Measurements from ENCODE around the gene ATR.

ATR gene

GRCh38 chr3:142470826-142471225, 107.7 kb downstream of the ATR start:
- no peaks in the 10 kb centered on the region for H3K4me1 ChIP-seq (ENCODE audit: insufficient read depth, low read length, poor library complexity, severe bottlenecking)
- H3K9me2 ChIP-seq (replicated peaks; ENCODE audit: low read depth, low read length): no peaks in the 10 kb centered on the region
- no peaks in the 10 kb centered on the region for H3K27me3 ChIP-seq (ENCODE audit: insufficient read depth, low read length, poor library complexity, severe bottlenecking)
- no peaks in the 10 kb centered on the region for H4K20me1 ChIP-seq (ENCODE audit: insufficient read depth, low read length, poor library complexity, severe bottlenecking)
- TF ChIP-seq EZH2phosphoT487 (IDR thresholded peaks at IDR 0.05; ENCODE audit: borderline replicate concordance) (no peak), CTCF (conservative IDR thresholded peaks at IDR 0.05; ENCODE audit: low read length) (no peak)
- H3F3A ChIP-seq (ENCODE audit: low read depth): no peaks in the 10 kb centered on the region
- H3K36me3 ChIP-seq (ENCODE audit: insufficient read depth, low read length): no peaks in the 10 kb centered on the region
- H3K4me3 ChIP-seq (ENCODE audit: low read length, poor library complexity, severe bottlenecking): no peak overlapping the region
- H3K9ac ChIP-seq (ENCODE audit: low read depth, low read length, poor library complexity, severe bottlenecking): no peak overlapping the region
- no peaks in the 10 kb centered on the region for H3K79me2 ChIP-seq (ENCODE audit: insufficient read depth, low read length)
- no peaks in the 10 kb centered on the region; the same call in 1 of the 2 replicates for H3K9me3 ChIP-seq (ENCODE audit: insufficient read depth, low read depth, low read length)
- H2AFZ ChIP-seq (ENCODE audit: low read length): no peak overlapping the region
- H3K4me2 ChIP-seq (ENCODE audit: low read depth, low read length, poor library complexity, severe bottlenecking): no peak overlapping the region

DNA sequence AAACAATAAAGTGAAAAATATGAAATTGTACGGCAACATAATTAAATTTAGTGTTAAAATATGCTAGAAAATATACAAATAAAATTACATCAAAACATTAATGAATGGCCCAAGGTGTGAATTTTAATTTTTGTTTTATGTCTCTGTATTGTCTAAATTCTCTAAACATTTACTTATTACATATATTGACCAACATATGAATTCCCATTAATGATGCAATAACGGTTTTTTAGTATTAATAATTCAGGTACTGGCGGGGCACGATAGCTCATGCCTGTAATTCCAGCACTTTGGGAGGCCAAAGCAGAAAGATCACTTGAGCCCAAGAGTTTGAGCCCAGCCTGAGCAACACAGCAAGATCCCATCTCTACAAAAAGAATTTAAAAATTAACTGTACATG, 110.1 kb downstream of the ATR start:
- H3K4me3 ChIP-seq (ENCODE audit: low read length, poor library complexity, severe bottlenecking): no peak overlapping the region
- no peaks in the 10 kb centered on the region for H3K36me3 ChIP-seq (ENCODE audit: insufficient read depth, low read length)
- no peaks in the 10 kb centered on the region for H3K9me2 ChIP-seq (replicated peaks; ENCODE audit: low read depth, low read length)
- H3K4me1 ChIP-seq (ENCODE audit: insufficient read depth, low read length, poor library complexity, severe bottlenecking): no peaks in the 10 kb centered on the region
- H2AFZ ChIP-seq (ENCODE audit: low read length): no peak overlapping the region
- H3K4me2 ChIP-seq (ENCODE audit: low read depth, low read length, poor library complexity, severe bottlenecking): no peak overlapping the region
- no peaks in the 10 kb centered on the region for H3K27me3 ChIP-seq (ENCODE audit: insufficient read depth, low read length, poor library complexity, severe bottlenecking)
- no peak overlapping the region for H3K9ac ChIP-seq (ENCODE audit: low read depth, low read length, poor library complexity, severe bottlenecking)
- no peaks in the 10 kb centered on the region; the same call in 1 of the 2 replicates for H3K9me3 ChIP-seq (ENCODE audit: insufficient read depth, low read depth, low read length)
- no peaks in the 10 kb centered on the region for H3K79me2 ChIP-seq (ENCODE audit: insufficient read depth, low read length)
- no peaks in the 10 kb centered on the region for H4K20me1 ChIP-seq (ENCODE audit: insufficient read depth, low read length, poor library complexity, severe bottlenecking)
- TF ChIP-seq EZH2phosphoT487 (IDR thresholded peaks at IDR 0.05; ENCODE audit: borderline replicate concordance) (no peak), CTCF (conservative IDR thresholded peaks at IDR 0.05; ENCODE audit: low read length) (no peak)
- H3F3A ChIP-seq (ENCODE audit: low read depth): no peaks in the 10 kb centered on the region

- H3K79me2 ChIP-seq (ENCODE audit: insufficient read depth, low read length): no peaks in the 10 kb centered on the region
- no peak for TF ChIP-seq CTCF (conservative IDR thresholded peaks at IDR 0.05; ENCODE audit: low read length)
- TF ChIP-seq EZH2phosphoT487 (IDR thresholded peaks at IDR 0.05; ENCODE audit: borderline replicate concordance): no peak
- H3K4me1 ChIP-seq (ENCODE audit: insufficient read depth, low read length, poor library complexity, severe bottlenecking): no peaks in the 10 kb centered on the region
- no peaks in the 10 kb centered on the region for H3K36me3 ChIP-seq (ENCODE audit: insufficient read depth, low read length)
- H3K4me3 ChIP-seq (ENCODE audit: low read length, poor library complexity, severe bottlenecking): no peak overlapping the region
- no peaks in the 10 kb centered on the region for H3F3A ChIP-seq (ENCODE audit: low read depth)
- H3K4me2 ChIP-seq (ENCODE audit: low read depth, low read length, poor library complexity, severe bottlenecking): no peak overlapping the region
- H4K20me1 ChIP-seq (ENCODE audit: insufficient read depth, low read length, poor library complexity, severe bottlenecking): no peaks in the 10 kb centered on the region
- H3K27me3 ChIP-seq (ENCODE audit: insufficient read depth, low read length, poor library complexity, severe bottlenecking): no peaks in the 10 kb centered on the region
- no peaks in the 10 kb centered on the region for H3K9me3 ChIP-seq (ENCODE audit: insufficient read depth, low read depth, low read length)
- H3K9ac ChIP-seq (ENCODE audit: low read depth, low read length, poor library complexity, severe bottlenecking): no peak overlapping the region
- no peaks in the 10 kb centered on the region for H3K9me2 ChIP-seq (replicated peaks; ENCODE audit: low read depth, low read length)
- H2AFZ ChIP-seq (ENCODE audit: low read length): no peak overlapping the region
These were observed 110.8 kb downstream of the ATR start for GRCh38 chr3:142467768-142468167.
